Stomach (tissue), 4 donors: ENCODE data around the gene EXT2.

Experiments
- POLR2A ChIP-seq, 4 donors: fragments of 450-650 bp; IDR thresholded peaks; one replicate each; pipeline ENCODE4 v1.6.1; 2016; ENCODE audit warnings: antibody characterized with exemption in 4 of 4, control low read depth in 2 of 4, mild to moderate bottlenecking in 1 of 4, moderate library complexity in 1 of 4
- TF ChIP-seq, protein P1 (sequence below), 7 experiments: fragments of 450-650 bp in 4 of 7; fragments of 200-600 bp in 3 of 7; sonication (generic) in 3 of 7; IDR thresholded peaks; one replicate each; pipeline ENCODE4 v1.5.1; 2016 to 2019; ENCODE audit warnings: antibody characterized with exemption in 7 of 7, control low read depth in 2 of 7, mild to moderate bottlenecking in 1 of 7

DNA sequence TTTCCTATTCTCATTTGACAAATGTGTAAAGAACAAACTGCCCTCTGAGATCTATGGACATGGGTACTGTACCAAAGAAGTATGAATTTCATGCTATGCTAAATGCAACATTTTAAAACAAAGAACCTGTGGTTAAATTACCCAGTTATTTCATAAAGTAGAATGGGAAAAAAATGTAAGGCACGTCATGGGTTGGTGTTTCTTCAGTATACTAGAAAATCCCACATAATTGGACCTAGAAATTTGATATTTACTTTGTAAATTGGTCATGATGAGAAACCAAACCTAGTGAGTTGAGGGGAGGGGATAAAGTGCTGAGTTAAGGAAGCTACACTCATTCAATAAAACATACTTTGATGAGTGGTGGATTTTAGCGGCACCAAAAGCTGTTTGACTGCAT lies 110.4 kb downstream of the EXT2 start:
- TF ChIP-seq, protein P1, sequence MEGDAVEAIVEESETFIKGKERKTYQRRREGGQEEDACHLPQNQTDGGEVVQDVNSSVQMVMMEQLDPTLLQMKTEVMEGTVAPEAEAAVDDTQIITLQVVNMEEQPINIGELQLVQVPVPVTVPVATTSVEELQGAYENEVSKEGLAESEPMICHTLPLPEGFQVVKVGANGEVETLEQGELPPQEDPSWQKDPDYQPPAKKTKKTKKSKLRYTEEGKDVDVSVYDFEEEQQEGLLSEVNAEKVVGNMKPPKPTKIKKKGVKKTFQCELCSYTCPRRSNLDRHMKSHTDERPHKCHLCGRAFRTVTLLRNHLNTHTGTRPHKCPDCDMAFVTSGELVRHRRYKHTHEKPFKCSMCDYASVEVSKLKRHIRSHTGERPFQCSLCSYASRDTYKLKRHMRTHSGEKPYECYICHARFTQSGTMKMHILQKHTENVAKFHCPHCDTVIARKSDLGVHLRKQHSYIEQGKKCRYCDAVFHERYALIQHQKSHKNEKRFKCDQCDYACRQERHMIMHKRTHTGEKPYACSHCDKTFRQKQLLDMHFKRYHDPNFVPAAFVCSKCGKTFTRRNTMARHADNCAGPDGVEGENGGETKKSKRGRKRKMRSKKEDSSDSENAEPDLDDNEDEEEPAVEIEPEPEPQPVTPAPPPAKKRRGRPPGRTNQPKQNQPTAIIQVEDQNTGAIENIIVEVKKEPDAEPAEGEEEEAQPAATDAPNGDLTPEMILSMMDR (IDR thresholded peaks at IDR 0.05), result no peak
- no peak for TF ChIP-seq POLR2A (IDR thresholded peaks at IDR 0.05)
